NCI-H226 (cell line): ENCODE measurements around the gene NFIA.
"Not testable (repeated sequence)": the region's sequence is repeated elsewhere in the genome, so short reads cannot be mapped to it uniquely, and the experiment has no call there.

Source experiments
- DNase-seq: peaks from one replicate; pipeline ENCODE4 v3.0.0-alpha.2; 2015

Gene NFIA

DNA sequence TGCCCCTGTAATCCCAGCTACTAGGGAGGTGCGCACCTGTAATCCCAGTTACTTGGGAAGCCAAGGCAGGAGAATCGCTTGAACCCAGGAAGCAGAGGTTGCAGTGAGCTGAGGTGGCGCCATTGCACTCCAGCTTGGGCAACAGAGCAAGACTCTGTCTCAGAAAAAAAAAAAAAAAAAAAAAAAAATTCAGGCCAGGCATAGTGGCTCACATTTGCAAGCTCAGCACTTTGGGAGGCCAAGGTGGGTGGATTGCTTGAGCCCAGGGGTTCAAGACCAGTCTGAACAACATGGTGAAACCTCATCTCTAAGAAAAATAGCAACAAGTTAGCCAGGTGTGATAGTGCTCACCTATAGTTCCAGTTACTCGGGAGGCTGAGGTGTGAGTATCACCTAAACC, 20.8 kb upstream of the NFIA start:
- DNase-seq, result not testable (repeated sequence)

DNA sequence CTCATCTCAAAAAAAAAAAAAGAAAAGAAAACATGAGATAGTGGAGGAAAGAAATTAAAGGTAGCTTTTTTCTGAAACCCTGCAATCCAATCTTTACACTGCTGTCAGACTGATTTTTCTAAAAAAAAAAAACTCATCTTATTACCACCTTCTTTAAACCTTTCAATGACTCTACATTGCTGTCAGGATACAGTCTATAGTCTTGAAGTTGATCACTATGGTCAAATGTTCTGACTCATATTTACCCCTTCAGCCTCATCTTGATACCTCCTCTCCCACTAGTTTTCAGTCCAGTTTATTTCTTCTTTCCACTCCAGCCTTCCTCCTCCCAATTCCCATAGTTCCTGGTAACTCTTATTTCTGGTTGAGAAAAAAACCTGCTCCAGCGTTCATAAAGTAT, 17.7 kb upstream of the NFIA start:
- no peak for DNase-seq

DNA sequence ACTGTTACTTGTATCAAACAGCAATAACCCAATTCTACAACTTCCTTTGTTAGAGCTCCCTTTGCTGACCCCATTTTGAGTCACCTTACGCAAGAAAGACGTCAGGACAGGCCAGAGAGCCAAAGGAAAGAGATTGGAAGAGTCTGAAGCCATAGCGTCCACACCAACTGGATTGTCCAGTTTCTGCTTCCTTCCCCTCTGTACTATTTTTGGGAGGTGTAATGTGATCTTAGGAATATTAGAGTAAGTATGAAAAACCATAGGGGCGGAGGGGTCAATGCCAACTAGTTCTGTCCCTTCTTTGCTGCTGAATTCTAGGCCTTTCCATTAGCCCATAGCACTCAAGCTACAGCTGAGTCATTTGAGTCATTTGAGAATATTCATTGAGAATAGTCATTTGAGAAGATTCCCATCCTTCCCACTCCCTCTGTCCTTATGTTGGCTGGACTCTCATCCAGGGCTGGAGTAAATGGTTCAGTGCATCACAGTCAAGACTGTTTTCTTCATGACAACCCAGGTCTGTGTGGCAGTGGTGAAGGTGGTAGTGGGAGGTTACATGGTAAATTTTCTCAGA, 14.8 kb upstream of the NFIA start:
- no peak for DNase-seq

DNA sequence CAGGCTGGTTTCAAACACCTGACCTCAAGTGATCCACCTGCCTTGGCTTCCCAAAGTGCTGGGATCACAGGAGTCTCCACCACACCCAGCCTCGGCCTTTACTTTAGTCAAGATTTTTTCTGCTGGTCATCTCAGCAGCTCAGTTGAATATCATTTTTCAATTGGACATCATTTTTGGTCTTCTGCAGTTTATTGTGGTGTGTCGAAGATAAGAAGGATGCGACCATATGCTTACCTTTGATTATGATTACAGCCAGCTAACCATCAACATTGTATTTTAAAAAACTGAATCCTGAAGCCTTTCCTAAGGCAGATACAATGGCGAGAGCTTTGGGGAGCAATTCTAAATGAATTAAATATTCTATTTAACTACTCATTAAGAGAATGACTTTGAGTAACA, 12.3 kb upstream of the NFIA start:
- DNase-seq, result no peak

DNA sequence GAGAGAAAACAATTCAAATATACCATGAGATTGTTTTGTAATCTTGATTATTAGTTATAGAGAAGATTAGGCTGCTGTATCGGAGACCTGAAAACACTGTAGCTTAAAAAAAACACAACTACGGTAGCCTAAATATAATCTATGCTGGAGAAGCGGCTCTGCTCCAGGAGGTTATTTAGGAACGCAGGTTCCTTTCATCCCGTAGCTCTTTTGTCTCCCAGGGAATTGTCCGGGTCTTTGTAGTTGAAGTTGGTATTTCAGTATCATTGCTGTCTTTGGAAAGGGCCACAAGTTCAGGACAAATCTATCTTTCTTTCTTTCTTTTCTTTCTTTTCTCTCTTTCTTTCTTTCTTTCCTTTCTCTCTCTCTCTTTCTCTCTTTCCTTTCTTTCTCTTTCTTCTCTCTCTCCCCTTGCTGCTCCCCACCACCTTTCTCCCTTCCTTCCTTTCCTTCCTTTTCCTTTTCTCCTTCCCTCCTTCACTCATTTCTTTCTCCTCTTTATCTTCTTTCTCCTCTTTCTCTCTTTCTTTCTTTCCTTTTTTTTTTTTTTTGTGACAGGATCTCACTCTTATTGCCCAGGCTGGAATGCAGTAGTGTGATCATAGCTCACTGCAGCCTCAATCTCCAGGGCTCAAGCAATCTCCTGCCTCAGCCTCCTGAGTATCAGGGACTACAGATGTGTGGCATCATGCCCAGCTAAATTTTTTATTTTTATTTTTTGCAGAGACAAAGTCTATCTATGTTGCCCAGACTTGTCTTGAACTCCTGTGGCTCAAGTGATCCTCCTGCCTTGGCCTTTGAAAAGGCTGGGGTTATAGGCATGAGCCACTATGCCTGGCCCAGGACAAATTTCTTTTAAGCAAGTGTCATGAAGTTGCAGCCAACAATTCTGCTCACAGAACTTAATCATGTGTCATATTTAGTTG, 10.9 kb upstream of the NFIA start:
- no peak for DNase-seq

DNA sequence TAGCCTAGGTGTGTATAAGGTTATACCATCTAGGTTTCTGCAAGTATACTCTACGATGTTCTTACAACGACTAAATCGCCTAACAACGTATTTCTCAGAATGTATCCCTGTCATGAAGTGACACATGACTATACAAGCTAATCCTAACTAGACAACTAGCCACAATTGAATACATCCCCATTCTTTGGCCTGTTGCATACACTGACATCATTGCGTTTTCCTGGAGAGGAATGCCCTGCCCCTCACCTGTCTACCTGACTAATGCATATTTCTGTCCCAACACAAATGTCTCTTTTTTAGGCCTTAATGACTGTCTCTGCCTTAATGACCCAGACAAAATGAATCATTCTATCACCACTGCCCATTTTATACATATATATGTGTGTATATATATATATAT, 8.5 kb upstream of the NFIA start:
- no peak for DNase-seq

DNA sequence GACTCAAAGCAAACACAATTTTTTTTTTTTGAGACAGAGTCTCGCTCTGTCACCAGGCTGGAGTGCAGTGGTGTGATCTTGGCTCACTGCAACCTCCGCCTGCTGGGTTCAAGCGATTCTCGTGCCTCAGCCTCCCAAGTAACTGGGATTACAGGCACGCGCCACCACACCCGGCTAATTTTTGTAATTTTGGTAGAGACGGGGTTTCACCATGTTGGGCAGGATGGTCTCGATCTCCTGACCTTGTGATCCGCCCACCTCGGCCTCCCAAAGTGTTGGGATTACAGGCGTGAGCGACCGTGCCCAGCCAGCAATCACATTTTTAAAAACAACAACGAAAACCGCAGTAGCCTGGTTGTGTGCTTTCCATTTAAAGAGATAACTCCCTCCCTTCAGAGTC, 6.5 kb upstream of the NFIA start:
- not testable (repeated sequence) for DNase-seq

DNA sequence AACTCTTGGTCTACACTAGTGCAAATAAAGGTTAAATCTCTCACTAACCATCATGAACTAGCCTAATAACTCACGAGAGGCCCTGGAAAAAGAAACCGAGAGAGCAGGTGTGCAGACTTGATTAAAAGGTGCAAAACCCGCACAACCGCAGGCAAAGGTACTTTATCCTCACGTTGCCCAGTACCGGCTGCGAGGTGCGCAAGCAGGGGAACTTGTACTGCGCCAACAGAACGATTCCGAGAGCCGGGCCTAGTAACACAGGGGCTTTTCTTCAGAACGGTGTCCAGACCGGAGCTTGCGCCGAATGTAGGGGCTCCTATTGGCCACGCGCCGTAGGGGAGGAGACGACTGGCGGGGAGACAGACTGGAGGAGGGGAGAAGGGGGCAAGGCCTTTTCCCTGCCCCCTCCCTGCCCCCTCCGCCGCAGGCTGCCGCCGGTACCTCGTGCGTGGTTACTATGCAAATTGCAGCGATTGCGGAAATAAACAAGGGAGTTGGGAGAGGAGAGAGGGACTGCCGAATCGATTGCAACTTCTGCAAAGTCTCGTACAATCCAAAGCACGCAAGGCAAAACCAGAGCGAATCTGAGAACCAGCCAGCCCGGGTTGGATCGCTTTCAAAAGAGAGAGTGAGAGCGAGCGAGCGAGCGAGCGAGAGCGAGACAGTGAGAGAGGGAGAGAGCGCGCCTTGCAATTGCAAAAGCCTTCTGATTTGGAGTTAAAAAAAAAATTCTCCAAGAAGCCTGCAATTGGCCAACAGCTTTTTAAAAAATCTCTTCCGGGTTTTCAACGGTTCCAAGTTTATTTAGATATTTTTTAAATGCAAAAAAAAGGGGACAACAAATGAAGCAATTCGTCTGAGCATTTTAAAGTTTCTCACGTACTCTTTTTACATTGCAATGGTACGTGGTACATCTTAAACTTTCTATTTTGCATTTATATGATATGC, 5.4 kb upstream of the NFIA start:
- peak; percentile 83 for DNase-seq

DNA sequence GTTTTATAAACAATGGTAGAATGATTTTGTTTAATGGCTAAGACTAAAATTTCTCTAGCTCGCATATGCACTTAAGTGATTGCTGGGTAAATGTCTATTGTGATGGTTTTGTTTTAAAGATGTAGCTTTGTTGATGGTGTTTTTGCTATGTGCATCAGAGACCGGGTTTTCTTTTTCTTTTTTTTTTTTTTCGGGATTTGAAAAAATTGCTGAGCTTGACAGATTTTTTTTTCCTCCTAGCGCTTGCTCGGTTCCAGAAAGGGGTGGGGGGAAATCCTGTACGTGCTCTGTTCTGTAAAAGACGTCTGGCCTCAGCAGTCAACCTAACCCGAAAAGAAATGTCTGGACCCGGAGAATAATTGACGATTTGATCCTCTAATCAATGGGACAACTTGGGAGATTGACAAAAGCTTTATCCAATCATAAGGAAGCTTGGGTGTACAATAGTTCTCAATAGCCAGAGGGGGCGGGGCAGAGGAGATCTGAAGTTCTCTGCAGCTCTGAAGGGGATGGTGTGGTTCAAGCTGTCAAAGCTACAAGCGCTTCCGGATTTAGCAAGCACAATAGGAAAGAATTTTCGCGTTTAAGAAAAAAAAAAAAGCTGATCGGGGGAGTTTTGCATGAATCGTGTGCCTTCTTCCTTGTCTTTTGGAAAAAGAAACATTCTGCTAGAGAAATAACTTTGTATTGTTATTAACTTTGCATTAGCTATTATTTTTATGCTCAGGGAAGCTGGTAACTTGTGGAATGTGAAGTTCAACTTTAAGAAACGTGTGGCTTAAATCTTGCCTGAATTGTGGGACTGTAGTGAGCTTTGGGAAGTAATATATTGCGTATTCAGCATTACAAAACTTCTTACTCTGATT, 4.5 kb upstream of the NFIA start:
- DNase-seq, result peak; percentile 100

DNA sequence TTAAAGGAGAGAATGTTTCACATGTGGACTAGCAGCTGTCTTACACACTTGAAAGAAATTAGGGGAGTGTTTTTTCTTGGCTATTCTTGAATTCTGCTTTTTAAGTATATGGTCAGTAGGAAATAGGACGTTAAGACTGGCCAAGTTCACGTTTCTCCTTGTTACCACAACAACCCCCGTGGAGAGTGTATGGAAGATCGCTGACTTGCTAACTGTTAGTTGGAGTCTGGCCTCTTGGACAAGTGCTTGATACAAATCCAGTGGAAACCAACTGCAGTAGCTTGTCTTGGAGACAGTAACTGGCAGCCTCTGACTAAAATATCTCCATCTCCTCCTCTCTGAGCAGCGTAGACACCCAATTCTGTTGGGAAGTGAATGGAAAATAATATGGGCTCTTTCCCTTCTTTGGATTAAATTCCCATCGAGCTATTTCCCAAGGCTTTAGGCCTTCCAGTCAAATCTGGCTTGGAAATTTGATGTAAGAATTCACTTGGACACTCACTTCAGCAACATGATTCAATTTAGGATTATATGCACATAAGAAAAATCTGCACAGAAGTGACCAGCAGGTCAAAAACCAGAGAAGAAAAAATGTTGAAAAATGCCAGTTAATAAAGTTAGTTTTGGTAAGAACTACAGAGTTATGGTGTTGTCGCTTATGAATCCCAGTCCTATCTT, 3.6 kb upstream of the NFIA start:
- no peak for DNase-seq

DNA sequence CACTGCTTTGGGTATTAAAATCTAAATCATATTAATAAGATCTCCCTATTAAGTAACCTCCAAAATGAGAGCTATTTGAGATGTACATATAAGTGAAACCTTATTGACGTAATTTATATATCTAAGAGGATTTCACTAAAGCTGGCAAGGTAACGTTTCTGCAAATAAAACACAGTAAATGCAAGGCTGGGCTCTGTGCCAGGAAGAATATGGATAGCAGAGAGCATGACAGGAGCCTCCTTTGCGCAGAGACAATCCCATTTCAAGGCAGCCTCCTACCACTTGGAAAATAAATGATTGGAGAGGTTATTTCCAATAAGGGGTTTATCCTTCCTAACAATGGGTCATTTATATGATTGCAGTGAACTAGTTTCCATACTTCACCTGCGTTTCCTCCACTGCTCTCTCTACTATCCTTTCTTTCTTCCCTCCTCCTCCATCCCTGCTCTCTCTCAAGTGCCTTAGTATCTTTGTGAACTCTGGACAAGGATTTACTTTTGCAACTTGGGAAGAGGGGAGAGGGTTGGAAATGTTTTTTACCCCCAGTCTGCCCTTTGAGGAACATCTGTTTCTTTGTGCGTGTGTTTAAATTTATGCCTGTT, 3.0 kb upstream of the NFIA start:
- no peak for DNase-seq

DNA sequence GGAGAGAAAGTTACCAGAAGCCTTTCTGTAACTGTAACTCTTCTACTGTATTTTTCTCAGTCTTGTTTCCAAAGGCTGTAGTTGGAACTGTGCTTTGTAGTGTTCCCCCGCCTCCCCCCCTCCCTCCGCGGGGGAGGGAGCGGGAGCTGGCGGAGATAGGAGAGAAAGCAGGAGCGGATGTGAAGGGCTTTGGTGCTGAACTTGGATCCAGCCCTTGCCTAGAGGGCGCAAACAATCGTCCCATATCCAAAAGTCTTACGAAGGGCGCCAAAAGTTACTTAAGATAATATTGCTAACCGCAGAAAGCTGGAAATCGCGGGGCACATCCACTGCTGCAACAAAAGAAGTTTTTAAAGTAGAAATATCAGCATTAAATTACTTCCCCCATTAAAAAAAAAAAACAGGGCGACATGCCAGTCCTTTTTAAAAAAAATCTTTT, 2.4 kb upstream of the NFIA start:
- peak; percentile 89 for DNase-seq

DNA sequence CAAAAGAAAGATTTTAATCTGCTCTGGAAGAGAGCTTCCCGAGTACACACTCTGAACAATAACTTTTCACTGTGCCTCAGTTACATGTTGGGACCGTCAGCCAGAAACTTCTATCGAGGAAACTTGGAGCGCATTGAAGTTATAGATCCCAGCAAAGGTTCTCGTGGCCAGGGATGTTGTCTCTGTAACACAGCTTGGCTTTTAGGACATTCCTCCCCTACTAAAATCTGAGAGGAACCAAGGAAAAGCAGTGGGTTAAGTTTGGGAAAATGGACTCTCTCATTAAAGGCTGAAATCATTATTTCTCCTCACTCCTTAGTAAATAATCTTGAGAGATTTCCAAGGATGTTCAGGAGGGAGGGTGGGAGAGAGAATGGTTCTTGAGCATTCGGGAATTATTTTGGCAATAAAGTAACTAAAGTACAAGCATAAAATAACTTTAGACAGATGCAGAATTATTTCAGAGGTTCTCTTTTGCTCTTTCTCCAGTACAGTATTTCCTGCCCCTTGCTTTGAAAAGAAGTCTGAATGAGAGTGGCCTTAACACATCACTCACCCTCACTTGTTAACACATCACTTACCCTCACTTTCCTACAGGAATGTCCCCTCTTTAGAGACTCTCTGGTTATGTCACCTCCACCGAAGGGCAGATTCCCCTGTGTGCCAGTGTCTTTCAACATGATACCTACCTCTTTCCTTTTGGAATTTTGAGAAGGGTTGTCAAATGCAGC, 1.8 kb upstream of the NFIA start:
- no peak for DNase-seq

DNA sequence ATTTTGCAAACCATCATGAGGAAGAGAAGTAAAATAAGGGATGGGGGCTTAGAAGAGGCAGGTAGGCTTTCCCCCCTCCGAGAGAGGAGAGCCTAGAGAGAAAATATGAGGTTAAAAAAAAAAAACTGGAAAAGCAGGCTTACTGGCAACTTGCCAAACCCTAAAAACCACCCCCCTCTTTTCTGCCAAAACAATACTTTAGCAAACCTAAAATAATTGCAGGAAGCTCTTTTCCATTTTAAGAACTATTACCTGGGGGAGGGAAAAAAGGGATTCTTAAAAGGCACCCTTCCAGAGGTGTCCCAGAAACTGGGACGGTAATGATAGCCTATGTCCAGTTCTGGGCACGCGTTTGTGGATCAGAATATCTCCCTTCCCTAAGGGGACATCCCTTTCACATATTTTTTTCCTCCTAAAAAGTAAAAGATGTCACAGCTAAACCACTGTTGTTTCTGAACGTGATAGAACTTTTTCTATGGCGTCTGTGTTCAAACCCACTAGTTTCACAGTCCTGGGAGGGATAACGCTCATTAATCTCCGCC, 1.1 kb upstream of the NFIA start:
- DNase-seq, result no peak

DNA sequence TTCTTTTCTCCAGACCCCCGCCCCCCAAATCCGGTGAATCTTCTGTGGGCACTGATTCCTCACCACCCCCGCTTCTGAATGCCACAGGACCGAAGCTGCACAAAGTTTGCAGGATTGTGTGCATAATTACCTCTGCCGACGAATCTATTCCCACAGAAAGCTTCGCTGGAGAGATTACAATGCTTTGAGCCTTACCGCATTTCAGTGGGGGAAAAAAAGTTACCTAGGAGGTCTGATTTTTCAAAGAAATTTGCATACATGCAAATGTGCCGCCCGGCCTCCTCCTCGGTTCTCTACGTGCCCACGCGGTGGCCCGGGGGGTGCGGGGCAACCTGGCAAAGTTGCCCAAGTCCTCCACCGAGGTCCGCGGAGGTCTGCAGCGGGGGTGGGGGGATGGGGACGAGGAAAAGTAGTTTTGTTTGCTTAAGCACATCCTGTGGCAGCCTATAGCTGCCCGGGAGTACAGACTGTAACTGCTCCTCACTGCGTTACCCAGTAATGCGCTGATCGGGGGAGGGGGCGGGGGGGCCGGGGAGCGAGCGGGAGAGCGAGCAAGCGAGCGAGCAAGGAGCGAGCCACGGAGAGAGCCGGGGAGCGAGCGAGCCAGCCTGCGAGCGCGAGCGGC, 563 bp upstream of the NFIA start:
- peak; percentile 33 for DNase-seq

DNA sequence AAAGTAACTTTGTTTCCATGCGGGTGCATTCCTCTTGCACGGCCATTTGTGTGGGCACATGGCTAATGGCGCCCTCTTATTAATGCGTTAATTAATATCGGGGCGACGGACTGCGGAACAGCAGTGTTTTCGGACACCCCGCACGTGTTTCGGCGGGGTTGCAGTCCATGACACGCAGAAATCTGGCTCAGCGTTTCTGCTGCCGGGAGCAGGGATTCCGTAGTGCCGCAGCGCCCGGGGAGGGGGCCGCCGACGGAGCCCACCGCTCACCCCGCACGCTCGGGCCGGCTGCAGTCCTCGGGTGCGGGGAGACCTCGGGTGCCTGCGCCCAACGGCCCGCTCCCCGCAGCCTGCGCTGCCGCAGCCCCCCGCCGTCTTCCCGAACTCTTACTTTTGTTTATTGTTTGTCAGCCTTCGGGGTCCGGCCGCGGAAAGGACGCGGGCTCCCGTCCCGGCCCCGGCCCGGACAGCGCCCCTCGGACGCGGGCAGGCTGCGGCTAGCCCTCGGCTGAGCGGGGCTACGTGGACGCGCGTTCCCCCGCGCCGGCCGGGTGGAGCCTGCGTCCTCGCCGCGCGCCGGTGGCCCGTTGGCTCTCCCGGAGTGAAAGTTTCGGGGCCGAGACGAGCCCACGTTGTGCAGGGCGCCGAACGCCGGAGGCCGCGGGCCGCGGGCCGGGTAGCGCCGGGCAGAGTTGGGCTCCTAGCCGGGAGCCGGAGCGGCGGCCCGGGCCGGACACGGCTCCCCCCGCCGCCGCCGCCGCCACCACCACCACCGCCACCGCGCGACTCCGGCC, 849 bp downstream of the NFIA start:
- no peak for DNase-seq

DNA sequence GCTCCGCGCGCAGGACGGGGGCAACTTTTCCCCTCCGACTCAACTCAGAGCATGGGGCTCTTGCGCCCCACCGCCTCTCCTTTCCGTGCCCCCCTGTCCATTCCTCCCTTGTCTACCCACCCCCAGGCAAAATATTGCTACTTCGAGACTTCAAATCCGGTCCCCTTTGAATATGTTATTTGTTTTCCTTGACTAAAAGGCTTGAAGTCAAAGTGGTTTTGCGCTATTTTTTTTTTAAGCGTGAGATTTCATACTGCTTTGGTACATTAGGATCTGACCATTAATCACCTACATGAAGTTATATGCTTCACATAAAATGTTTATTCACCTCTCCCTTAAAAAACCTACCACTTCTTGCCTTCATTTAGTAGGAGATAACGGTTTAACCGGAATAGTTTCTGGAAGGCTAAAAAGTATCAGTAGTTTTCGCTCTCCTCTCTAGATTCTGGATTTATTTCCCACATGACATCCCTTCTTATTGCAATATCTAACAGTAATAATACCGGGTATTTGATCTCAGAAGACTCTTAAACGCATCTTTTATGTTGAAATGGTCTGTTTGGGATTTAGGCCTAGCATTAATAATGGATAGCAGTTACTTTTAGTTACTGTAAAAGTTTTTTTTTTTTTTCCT, 1.6 kb downstream of the NFIA start:
- no peak for DNase-seq

DNA sequence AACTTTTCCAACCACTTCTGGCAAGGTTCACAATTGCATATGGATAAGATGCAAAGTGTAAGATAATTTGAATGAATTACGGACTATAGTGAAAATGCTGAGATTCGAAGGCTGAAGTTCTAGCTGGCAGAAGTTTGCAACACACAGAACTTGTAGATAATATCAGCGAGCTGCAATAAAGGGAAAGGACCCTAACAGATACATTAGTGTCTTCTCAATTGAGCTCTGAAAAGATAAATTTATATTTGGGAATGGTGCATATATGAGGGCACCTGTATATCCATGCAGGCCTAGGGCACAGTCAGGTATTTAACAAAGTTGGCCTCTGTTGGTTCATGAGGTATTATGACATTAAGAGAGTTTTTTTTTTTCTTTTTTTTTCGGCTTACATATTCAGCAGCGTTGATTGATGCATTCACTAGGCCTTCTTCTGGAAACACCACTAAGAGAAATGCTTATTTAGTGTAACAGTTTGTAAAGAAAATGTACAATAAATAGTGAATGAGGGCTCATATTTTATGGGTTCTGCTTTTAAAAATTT, 2.2 kb downstream of the NFIA start:
- DNase-seq, result no peak
